BLaER1 (cell line): ENCODE measurements around the gene IFITM10.

ENCODE experiments used
- H3K27ac ChIP-seq: shearing (Covaris generic); formaldehyde crosslinking; 2 replicates; pipeline ENCODE4 v1.8.1; 2022
- H3K27me3 ChIP-seq: shearing (Covaris generic); formaldehyde crosslinking; 2 replicates; pipeline ENCODE4 v1.8.1; 2022
- H3K36me3 ChIP-seq: shearing (Covaris generic); formaldehyde crosslinking; 2 replicates; pipeline ENCODE4 v1.8.1; 2022
- H3K4me1 ChIP-seq: shearing (Covaris generic); formaldehyde crosslinking; 2 replicates; pipeline ENCODE4 v1.8.1; 2022
- H3K4me2 ChIP-seq: shearing (Covaris generic); formaldehyde crosslinking; 2 replicates; pipeline ENCODE4 v1.8.1; 2022
- H3K4me3 ChIP-seq: shearing (Covaris generic); formaldehyde crosslinking; 2 replicates; pipeline ENCODE4 v1.8.1; 2022
- H3K9ac ChIP-seq: shearing (Covaris generic); formaldehyde crosslinking; 2 replicates; pipeline ENCODE4 v1.8.1; 2022
- H3K9me3 ChIP-seq: shearing (Covaris generic); formaldehyde crosslinking; 2 replicates; pipeline ENCODE4 v1.8.1; 2022
- H4K20me1 ChIP-seq: shearing (Covaris generic); formaldehyde crosslinking; 2 replicates; pipeline ENCODE4 v1.8.1; 2022
- Cebpa-rat ChIP-seq: shearing (Covaris generic); IDR thresholded peaks from 2 replicates; pipeline ENCODE4 v1.8.1; 2022

IFITM10 gene

GRCh38 chr11:1753229-1753928 is 3.0 kb upstream of the IFITM10 start:
- peaks cover 97% of the 10 kb centered on the region for H3K4me1 ChIP-seq
- peaks cover 53% of the 10 kb centered on the region for H4K20me1 ChIP-seq
- peak overlapping the region; percentile 86 for H3K27ac ChIP-seq

GRCh38 chr11:1752907-1753228 is 2.5 kb upstream of the IFITM10 start:
- Histone ChIP-seq H3K4me1 (peaks cover 97% of the 10 kb centered on the region), H3K9me3 (no peaks in the 10 kb centered on the region), H3K36me3 (peaks cover 27% of the 10 kb centered on the region), H3K27me3 (peaks cover 21% of the 10 kb centered on the region), H4K20me1 (peaks cover 52% of the 10 kb centered on the region), H3K4me3 (peak overlapping the region; percentile 33; the same call in 1 of the 2 replicates), H3K27ac (peak overlapping the region; percentile 86), H3K4me2 (peak overlapping the region; percentile 89), H3K9ac (peak overlapping the region; percentile 59)
- TF ChIP-seq Cebpa-rat, result no peak

More at GRCh38 chr11:1753229-1753928, 3.0 kb upstream of the IFITM10 start:
- no peaks in the 10 kb centered on the region for H3K9me3 ChIP-seq
- peaks cover 16% of the 10 kb centered on the region for H3K27me3 ChIP-seq
- H3K4me3 ChIP-seq, result peak overlapping the region; percentile 33; the same call in 1 of the 2 replicates
- peak overlapping the region; percentile 59 for H3K9ac ChIP-seq
- H3K36me3 ChIP-seq, result peaks cover 27% of the 10 kb centered on the region
- TF ChIP-seq Cebpa-rat, result no peak
- H3K4me2 ChIP-seq, result peak overlapping the region; percentile 89

DNA sequence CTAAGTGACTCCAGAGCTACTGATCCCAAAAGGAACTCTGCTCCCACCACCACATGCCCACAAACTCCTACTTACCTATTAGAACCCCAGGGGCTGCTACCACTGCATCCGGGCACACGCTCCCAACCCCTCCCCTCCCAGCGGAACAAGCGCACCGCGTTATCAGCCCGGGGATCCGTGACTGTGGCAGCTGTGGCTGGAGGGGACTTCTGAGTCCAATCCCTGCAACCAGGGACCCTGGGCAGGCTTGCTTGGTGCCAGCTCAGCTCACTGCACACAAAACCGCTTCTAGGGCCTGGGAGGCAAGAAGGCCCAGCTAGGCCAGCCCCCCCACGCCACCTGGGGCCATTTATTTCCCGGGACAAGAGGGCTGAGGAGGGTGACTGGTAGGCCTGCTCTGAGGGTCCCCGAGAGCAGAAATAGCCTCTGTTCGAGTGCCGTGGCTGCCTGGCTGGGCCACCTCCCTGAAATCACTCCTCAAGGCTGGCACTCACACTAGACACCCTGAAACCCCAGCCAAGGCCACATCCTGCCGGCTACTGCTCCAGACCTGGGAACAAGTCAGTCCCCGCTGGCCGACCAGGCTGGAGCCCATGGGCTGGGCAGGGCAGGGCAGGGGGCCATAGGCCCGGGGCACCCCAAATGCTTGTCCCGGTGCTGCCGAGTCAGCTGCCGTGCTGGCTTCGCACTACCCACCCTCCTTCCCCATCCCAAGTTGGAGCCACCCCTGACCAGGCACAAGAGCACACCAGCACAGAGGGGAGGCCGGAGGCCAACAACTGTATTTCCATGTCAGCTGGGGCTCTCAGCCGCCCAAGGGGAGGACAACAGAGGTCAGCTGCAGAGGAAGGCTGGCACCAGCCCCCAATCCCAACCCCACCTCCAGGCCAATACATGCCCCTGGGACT is 1.9 kb upstream of the IFITM10 start:
- H3K36me3 ChIP-seq, result peaks cover 23% of the 10 kb centered on the region
- peak overlapping the region; percentile 86 for H3K27ac ChIP-seq
- no peak for TF ChIP-seq Cebpa-rat
- no peaks in the 10 kb centered on the region for H3K9me3 ChIP-seq
- peaks cover 97% of the 10 kb centered on the region for H3K4me1 ChIP-seq
- peaks cover 24% of the 10 kb centered on the region for H3K27me3 ChIP-seq
- peaks cover 52% of the 10 kb centered on the region for H4K20me1 ChIP-seq
- H3K9ac ChIP-seq, result peak overlapping the region; percentile 71
- H3K4me2 ChIP-seq, result peak overlapping the region; percentile 89
- H3K4me3 ChIP-seq, result peak overlapping the region; percentile 33; the same call in 1 of the 2 replicates

DNA sequence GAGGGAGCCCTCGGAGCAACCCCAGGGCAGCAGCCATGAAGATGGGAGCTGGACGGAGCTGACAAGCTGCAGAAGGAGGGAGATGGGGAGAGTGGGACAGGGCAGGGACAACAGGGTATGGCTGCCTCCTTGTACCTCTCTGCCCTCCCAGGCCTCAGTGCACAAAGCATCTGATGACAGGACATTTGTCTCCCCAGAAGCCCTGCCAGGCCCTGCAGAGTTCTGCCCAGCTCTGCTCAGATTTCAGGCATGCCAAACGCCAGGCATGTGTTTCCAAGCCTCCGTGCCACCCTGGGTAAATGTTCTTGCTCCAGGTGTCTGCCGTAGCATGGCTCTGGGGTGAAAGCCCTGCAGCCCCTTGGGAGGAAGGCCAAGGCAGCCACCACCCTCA is 1.1 kb upstream of the IFITM10 start:
- Histone ChIP-seq H3K27me3 (peaks cover 24% of the 10 kb centered on the region), H4K20me1 (peaks cover 52% of the 10 kb centered on the region), H3K27ac (peak overlapping the region; percentile 86), H3K9me3 (no peaks in the 10 kb centered on the region), H3K36me3 (peaks cover 16% of the 10 kb centered on the region; the same call in 1 of the 2 replicates), H3K4me2 (peak overlapping the region; percentile 89), H3K4me1 (peaks cover 97% of the 10 kb centered on the region), H3K4me3 (0 out of 2 replicates have a peak overlapping the region, but pooled peaks have one; percentile 9), H3K9ac (peak overlapping the region; percentile 71)
- no peak for TF ChIP-seq Cebpa-rat

DNA sequence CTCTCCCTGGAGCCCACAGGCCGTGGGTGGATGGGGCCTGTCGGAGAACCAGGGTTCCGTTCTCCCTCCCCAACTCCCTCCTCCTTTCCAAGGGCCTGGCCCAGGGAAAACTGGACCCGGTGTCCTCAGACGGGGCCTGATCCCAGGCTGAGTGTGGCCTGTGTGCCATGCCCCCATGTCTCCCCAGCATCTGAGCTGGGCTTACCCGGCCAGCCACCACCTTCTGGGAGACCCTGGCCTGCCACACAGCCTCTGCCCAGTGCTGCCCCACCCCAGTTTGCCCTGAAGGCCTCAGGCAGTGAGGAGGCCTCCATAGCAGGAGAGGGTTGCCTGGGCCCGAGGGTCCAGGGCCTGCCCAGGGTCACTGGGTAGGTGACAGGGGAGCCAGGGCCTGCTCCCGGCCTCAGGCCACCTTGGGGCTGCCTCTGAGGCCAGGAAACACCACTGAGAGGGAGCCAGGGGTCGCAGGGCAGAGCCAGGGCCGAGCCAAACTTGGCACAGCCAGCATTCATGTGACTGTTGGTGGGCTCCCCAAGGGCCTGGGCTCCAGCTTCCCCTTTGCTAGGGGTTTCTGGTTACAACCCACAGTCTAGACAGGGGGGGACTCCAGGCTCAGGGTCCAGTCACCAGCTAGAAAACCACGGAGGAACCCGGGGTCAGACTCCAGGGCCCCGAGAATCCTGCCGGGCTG is 590 bp upstream of the IFITM10 start:
- H4K20me1 ChIP-seq, result peaks cover 52% of the 10 kb centered on the region
- H3K4me1 ChIP-seq, result peaks cover 94% of the 10 kb centered on the region
- H3K4me2 ChIP-seq, result peak overlapping the region; percentile 89
- H3K27me3 ChIP-seq, result peaks cover 24% of the 10 kb centered on the region
- H3K9me3 ChIP-seq, result no peaks in the 10 kb centered on the region
- peaks cover 15% of the 10 kb centered on the region; the same call in 1 of the 2 replicates for H3K36me3 ChIP-seq
- TF ChIP-seq Cebpa-rat, result no peak
- peak overlapping the region; percentile 71 for H3K9ac ChIP-seq
- H3K4me3 ChIP-seq, result 0 out of 2 replicates have a peak overlapping the region, but pooled peaks have one; percentile 9
- H3K27ac ChIP-seq, result peak overlapping the region; percentile 86

GRCh38 chr11:1749395-1750351 is 722 bp downstream of the IFITM10 start:
- TF ChIP-seq Cebpa-rat, result no peak
- Histone ChIP-seq H3K27ac (no peak overlapping the region; the same call in 1 of the 2 replicates), H3K9ac (no peak overlapping the region), H3K27me3 (peaks cover 24% of the 10 kb centered on the region), H3K9me3 (no peaks in the 10 kb centered on the region), H3K4me3 (no peak overlapping the region), H4K20me1 (peaks cover 39% of the 10 kb centered on the region), H3K4me2 (peak overlapping the region; percentile 89), H3K36me3 (peaks cover 5% of the 10 kb centered on the region; the same call in 1 of the 2 replicates), H3K4me1 (peaks cover 81% of the 10 kb centered on the region)

DNA sequence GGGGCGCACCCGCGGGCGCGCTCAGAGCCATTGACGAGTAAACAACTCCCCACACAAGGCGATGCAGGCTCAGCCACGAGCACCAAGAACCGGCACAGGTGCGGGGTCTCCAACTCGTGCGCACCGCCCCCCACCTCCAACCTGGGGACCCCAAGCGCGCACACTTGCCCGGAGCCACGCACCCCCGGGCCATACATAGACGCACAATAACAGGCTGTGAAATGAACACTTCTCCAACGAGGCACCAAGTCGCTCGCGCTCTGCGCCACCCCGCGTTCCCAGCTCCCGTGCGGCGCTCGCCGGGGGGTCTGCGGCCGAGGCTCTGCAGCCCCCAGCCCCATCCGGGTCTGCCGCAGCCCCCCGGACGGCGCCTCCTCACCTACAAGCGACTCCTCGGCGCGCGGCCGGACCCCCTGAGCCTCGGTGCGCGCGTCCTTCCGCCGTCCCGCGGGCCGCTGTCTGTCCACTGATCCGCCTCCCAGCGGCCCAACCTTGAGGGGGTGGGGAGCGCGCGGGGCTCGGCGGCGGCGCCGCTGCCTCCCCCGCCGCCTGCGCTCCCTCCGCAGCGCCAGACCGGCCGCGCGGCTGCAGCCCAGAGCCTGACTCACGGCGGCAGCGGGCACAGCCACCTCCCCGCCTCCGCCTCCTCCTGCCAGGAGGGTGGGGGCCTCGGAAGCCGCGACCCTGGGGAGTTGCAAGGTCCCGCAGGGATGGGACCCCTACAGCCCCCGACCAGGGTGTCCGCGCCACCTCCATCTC is 1.6 kb downstream of the IFITM10 start:
- Histone ChIP-seq H4K20me1 (peaks cover 38% of the 10 kb centered on the region), H3K9ac (no peak overlapping the region), H3K4me2 (peak overlapping the region; percentile 89), H3K4me3 (peak overlapping the region; percentile 36; the same call in 1 of the 2 replicates), H3K36me3 (peaks cover 4% of the 10 kb centered on the region; the same call in 1 of the 2 replicates), H3K9me3 (no peaks in the 10 kb centered on the region), H3K27me3 (peaks cover 24% of the 10 kb centered on the region), H3K27ac (peak overlapping the region; percentile 22; the same call in 1 of the 2 replicates), H3K4me1 (peaks cover 75% of the 10 kb centered on the region)
- no peak for TF ChIP-seq Cebpa-rat
